ENCODE data around the gene PCDHA2. TPM values are rescaled to one million over a fixed set of nuclear protein-coding genes. Genes with fewer than 3 reads are reported as not detected.
A peak's percentile ranks its signal among the peaks of the same experiment; 100 is the strongest.

PCDHA2 gene
- total and polyA plus RNA-seq, 2 of the 4 experiments (the other 2 are of a cell fraction), result not detected

DNA sequence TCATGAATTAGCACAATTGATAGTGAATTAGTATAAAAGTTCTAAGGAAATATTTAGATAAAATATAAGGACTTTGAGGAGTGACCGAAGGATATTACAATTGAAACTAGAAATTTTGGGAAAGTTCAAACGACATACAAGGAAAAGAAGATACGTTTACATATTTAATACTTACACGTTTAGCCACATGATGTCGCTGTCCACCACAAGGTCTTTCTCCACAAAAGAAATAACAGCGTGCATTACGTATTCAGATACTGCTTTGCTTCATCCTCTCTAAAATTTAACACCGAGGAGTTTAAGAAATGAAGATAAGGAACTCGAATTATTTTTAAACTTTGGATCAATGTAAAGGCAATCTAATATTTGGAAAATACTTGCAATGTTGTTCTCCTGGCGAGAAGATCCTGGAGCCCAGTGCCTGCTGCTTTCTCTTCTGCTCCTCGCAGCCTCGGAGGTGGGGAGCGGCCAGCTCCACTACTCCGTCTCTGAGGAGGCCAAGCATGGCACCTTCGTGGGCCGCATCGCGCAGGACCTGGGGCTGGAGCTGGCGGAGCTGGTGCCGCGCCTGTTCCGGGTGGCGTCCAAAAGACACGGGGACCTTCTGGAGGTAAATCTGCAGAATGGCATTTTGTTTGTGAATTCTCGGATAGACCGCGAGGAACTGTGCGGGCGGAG lies 6.3 kb downstream of the PCDHA2 start, which contains the start of gene PCDHA3:
PCDHA3 (plus strand) TSS at position 242 of the 678 bp plus-strand sequence.
- H3K27me3 ChIP-seq (ENCODE audit: control insufficient read depth, insufficient read depth, low read length), result no peaks in the 10 kb centered on the region
- H3K23ac ChIP-seq (ENCODE audit: low read depth, low read length), result no peak within 1 kb of the TSS
- no peaks in the 10 kb centered on the region for H4K20me1 ChIP-seq (ENCODE audit: insufficient read depth, low read length)
- peak within 1 kb of the TSS; percentile 50 for H3K4me2 ChIP-seq (ENCODE audit: low read depth, low read length)
- ATAC-seq (ENCODE audit: low read depth) (no peak), DNase-seq (peak; percentile 1)
- peaks cover 26% of the 10 kb centered on the region for H3K9me3 ChIP-seq (ENCODE audit: control insufficient read depth, insufficient read depth, low read length)
- dilution Hi-C loops (cut with HindIII; ENCODE audit: low sequenced_read_pairs, unreplicated experiment) (no loop called here), in situ Hi-C loops (cut with MboI; ENCODE audit: low sequenced_read_pairs) (no loop called here), intact Hi-C loops (cut with micrococcal nuclease) (no loop called here)
- H4K91ac ChIP-seq (ENCODE audit: insufficient read depth, low read depth, low read length), result no peak within 1 kb of the TSS
- no peak within 1 kb of the TSS for H3K56ac ChIP-seq (ENCODE audit: extremely low read depth, insufficient read depth, low read length)
- no peak within 1 kb of the TSS for H3K4ac ChIP-seq (ENCODE audit: low read depth, low read length)
- ChIA-PET CTCF (no interaction called here), POLR2A (ENCODE audit: unreplicated experiment) (no interaction called here)
- H4K8ac ChIP-seq (ENCODE audit: low read depth in 2 of 2, low read length in 2 of 2), result no peak within 1 kb of the TSS
- H3K18ac ChIP-seq (ENCODE audit: low read depth, low read length), result no peak within 1 kb of the TSS
- H2AFZ ChIP-seq (replicated peaks; ENCODE audit: low read length, poor library complexity), result no peak within 1 kb of the TSS
- no peak within 1 kb of the TSS for H3K14ac ChIP-seq (replicated peaks; ENCODE audit: low read depth, low read length)
- H2AK9ac ChIP-seq (replicated peaks; ENCODE audit: low read depth, low read length, poor library complexity), result no peak within 1 kb of the TSS
- no peak within 1 kb of the TSS for H2BK5ac ChIP-seq (ENCODE audit: low read depth, low read length, poor library complexity, severe bottlenecking)
- H3K4me1 ChIP-seq (ENCODE audit: control insufficient read depth, insufficient read depth, low read length), result no peaks in the 10 kb centered on the region
- H3K36me3 ChIP-seq (ENCODE audit: control insufficient read depth, insufficient read depth, low read length), result no peaks in the 10 kb centered on the region
- H2BK120ac ChIP-seq (ENCODE audit: low read depth, low read length), result no peak within 1 kb of the TSS
- no peaks in the 10 kb centered on the region for H3K79me1 ChIP-seq (ENCODE audit: low read depth in 1 of 2, low read length in 2 of 2)
- no peak within 1 kb of the TSS for H3K27ac ChIP-seq (ENCODE audit: insufficient read depth, low read length)
- H2BK20ac ChIP-seq (ENCODE audit: low read depth, low read length), result no peak within 1 kb of the TSS
- peak within 1 kb of the TSS; percentile 36; the same call in 1 of the 2 replicates for H3K4me3 ChIP-seq (ENCODE audit: insufficient read depth, low read depth, low read length)
- no peak within 1 kb of the TSS for H2BK15ac ChIP-seq (ENCODE audit: low read depth, low read length)
- no peak within 1 kb of the TSS for H4K5ac ChIP-seq (ENCODE audit: low read depth, low read length)
- no peak within 1 kb of the TSS for H2AK5ac ChIP-seq (ENCODE audit: low read depth, low read length)
- WGBS, 2 experiments (ENCODE audit: extremely low coverage in 2 of 2, insufficient read length in 1 of 2), result 30% methylated on average over 6 of the region's 29 CpGs; no CpG with 5 or more reads in 1 of the 2 experiments
- H3K9me1 ChIP-seq (ENCODE audit: insufficient read depth, low read length), result no peaks in the 10 kb centered on the region
- H3K9ac ChIP-seq (ENCODE audit: low read depth, low read length), result no peak within 1 kb of the TSS
- TF ChIP-seq CEBPB (IDR thresholded peaks at IDR 0.05; ENCODE audit: low read depth, low read length), result no peak
- TF ChIP-seq, protein P1, sequence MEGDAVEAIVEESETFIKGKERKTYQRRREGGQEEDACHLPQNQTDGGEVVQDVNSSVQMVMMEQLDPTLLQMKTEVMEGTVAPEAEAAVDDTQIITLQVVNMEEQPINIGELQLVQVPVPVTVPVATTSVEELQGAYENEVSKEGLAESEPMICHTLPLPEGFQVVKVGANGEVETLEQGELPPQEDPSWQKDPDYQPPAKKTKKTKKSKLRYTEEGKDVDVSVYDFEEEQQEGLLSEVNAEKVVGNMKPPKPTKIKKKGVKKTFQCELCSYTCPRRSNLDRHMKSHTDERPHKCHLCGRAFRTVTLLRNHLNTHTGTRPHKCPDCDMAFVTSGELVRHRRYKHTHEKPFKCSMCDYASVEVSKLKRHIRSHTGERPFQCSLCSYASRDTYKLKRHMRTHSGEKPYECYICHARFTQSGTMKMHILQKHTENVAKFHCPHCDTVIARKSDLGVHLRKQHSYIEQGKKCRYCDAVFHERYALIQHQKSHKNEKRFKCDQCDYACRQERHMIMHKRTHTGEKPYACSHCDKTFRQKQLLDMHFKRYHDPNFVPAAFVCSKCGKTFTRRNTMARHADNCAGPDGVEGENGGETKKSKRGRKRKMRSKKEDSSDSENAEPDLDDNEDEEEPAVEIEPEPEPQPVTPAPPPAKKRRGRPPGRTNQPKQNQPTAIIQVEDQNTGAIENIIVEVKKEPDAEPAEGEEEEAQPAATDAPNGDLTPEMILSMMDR (conservative IDR thresholded peaks at IDR 0.05; ENCODE audit: low read depth, low read length), result peak; percentile 30
- no TSS peak for BruUV-seq (replicated peaks)

All from IMR-90 (cell line).